ENCODE measurements around the gene AK8. TPM values are rescaled to one million over a fixed set of nuclear protein-coding genes. Genes with fewer than 3 reads are reported as not detected.

The AK8 gene
- total RNA-seq, 1 donor from 2014 or later: 0.93 TPM

GRCh38 chr9:132883349-132884294 lies 5.5 kb upstream of the AK8 start:
- DNase-seq (no peak), ATAC-seq (ENCODE audit: low read depth) (no peak)
- intact Hi-C loops (cut with micrococcal nuclease): no loop called here
- Mint-ChIP-seq H3K4me3 (no peak overlapping the region), H3K9me3 (no peaks in the 10 kb centered on the region), H3K27me3 (no peaks in the 10 kb centered on the region), H3K36me3 (ENCODE audit: low read depth) (no peaks in the 10 kb centered on the region), H3K27ac (no peak overlapping the region), H3K4me1 (peaks cover 48% of the 10 kb centered on the region)
- ChIA-PET POLR2A (no interaction called here), CTCF (interaction anchor here (1.1 kb wide), 1 partner anchor 35 kb away, joined by 3 read pairs; no protein-coding TSS in a partner anchor)
- TF ChIP-seq, protein P1, sequence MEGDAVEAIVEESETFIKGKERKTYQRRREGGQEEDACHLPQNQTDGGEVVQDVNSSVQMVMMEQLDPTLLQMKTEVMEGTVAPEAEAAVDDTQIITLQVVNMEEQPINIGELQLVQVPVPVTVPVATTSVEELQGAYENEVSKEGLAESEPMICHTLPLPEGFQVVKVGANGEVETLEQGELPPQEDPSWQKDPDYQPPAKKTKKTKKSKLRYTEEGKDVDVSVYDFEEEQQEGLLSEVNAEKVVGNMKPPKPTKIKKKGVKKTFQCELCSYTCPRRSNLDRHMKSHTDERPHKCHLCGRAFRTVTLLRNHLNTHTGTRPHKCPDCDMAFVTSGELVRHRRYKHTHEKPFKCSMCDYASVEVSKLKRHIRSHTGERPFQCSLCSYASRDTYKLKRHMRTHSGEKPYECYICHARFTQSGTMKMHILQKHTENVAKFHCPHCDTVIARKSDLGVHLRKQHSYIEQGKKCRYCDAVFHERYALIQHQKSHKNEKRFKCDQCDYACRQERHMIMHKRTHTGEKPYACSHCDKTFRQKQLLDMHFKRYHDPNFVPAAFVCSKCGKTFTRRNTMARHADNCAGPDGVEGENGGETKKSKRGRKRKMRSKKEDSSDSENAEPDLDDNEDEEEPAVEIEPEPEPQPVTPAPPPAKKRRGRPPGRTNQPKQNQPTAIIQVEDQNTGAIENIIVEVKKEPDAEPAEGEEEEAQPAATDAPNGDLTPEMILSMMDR (IDR thresholded peaks at IDR 0.05): no peak

DNA sequence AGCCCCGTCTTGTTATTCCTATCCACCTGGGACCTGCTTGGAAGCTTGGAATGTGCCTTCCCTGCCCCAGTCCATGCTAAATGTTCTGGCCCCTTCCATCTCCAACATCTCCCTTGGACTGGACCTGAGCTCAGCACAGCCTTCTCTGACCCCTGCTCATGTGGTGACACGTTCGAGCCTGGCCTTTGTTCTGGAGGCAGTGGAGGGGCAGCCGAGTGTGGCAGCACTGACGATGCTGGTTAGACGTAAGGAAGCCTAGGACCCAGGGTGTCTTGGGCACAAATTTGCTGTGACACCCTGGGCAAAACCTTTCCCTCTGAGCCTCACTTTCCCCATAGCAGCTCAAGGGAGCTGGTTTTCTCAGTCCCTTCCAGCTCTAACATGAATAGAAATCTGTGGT lies 4.5 kb upstream of the AK8 start:
- ChIA-PET POLR2A (no interaction called here), CTCF (interaction anchor here (1.1 kb wide), 1 partner anchor 34 kb away, joined by 3 read pairs; no protein-coding TSS in a partner anchor)
- Mint-ChIP-seq H3K9me3 (no peaks in the 10 kb centered on the region), H3K27me3 (no peaks in the 10 kb centered on the region), H3K27ac (no peak overlapping the region), H3K4me3 (no peak overlapping the region), H3K36me3 (ENCODE audit: low read depth) (no peaks in the 10 kb centered on the region), H3K4me1 (peaks cover 38% of the 10 kb centered on the region)
- no peak for ATAC-seq (ENCODE audit: low read depth)
- DNase-seq: no peak
- intact Hi-C loops (cut with micrococcal nuclease): no loop called here
- TF ChIP-seq, protein P1 (IDR thresholded peaks at IDR 0.05): no peak

GRCh38 chr9:132881826-132882225 lies 3.7 kb upstream of the AK8 start:
- Mint-ChIP-seq H3K9me3 (no peaks in the 10 kb centered on the region), H3K27ac (no peak overlapping the region), H3K4me3 (no peak overlapping the region), H3K27me3 (no peaks in the 10 kb centered on the region), H3K4me1 (peaks cover 30% of the 10 kb centered on the region), H3K36me3 (ENCODE audit: low read depth) (no peaks in the 10 kb centered on the region)
- ChIA-PET POLR2A (no interaction called here), CTCF (no interaction called here)
- intact Hi-C loops (cut with micrococcal nuclease): no loop called here
- no peak for DNase-seq
- TF ChIP-seq, protein P1 (IDR thresholded peaks at IDR 0.05): no peak
- no peak for ATAC-seq (ENCODE audit: low read depth)

- peak overlapping the region; percentile 38 for H3K4me3 Mint-ChIP-seq
- H3K9me3 Mint-ChIP-seq: no peaks in the 10 kb centered on the region
- H3K27ac Mint-ChIP-seq: peak overlapping the region; percentile 66
- ATAC-seq (ENCODE audit: low read depth) (no peak), DNase-seq (no peak)
- intact Hi-C loops (cut with micrococcal nuclease): no loop called here
- TF ChIP-seq, protein P1 (IDR thresholded peaks at IDR 0.05): no peak
- H3K27me3 Mint-ChIP-seq: no peaks in the 10 kb centered on the region
- POLR2A ChIA-PET: interaction anchor here (1.6 kb wide), 1 partner anchor 150 kb away, joined by 4 read pairs; the partner anchor contains the start of gene GTF3C5
- peaks cover 17% of the 10 kb centered on the region for H3K4me1 Mint-ChIP-seq
- CTCF ChIA-PET: interaction anchor here (1.2 to 2.6 kb wide), 3 partner anchors 19 to 142 kb away, joined by 3 to 13 read pairs (median 3); no protein-coding TSS in a partner anchor
- no peaks in the 10 kb centered on the region for H3K36me3 Mint-ChIP-seq (ENCODE audit: low read depth)
These were observed 2.2 kb upstream of the AK8 start for GRCh38 chr9:132880324-132880661.

Data from activated B cell treated with CpG ODN at 0.5 μM for 24 hours (primary cell).